ENCODE data around the gene KLHDC2.
"Not testable (repeated sequence)": the region's sequence is repeated elsewhere in the genome, so short reads cannot be mapped to it uniquely, and the experiment has no call there.

The KLHDC2 gene

GRCh38 chr14:49783394-49784014, 15.6 kb downstream of the KLHDC2 start:
- DNase-seq: no peak

GRCh38 chr14:49786315-49786714, 18.4 kb downstream of the KLHDC2 start:
- DNase-seq: no peak

GRCh38 chr14:49792618-49793017, 24.7 kb downstream of the KLHDC2 start:
- no peak for DNase-seq

- no peak for DNase-seq
These were observed 28.1 kb downstream of the KLHDC2 start for GRCh38 chr14:49796025-49796424.

GRCh38 chr14:49808780-49809179, 40.8 kb downstream of the KLHDC2 start:
- no peak for DNase-seq

GRCh38 chr14:49816118-49816517, 48.2 kb downstream of the KLHDC2 start:
- not testable (repeated sequence) for DNase-seq

- DNase-seq: no peak
These were observed 48.9 kb downstream of the KLHDC2 start for GRCh38 chr14:49816844-49817243.

GRCh38 chr14:49820176-49820575, 52.2 kb downstream of the KLHDC2 start:
- no peak for DNase-seq

GRCh38 chr14:49828640-49829039, 60.7 kb downstream of the KLHDC2 start:
- no peak for DNase-seq

Measured in COR-L47 (cell line).